Adipocyte (in vitro differentiated cells): ENCODE results near the gene PRKACB.

Experiments
- DNase-seq: peaks from one replicate; pipeline ENCODE4 v3.0.0-alpha.2; 2015; ENCODE audit warnings: low read depth
- H3K27me3 ChIP-seq: replicated peaks from 2 replicates; pipeline ENCODE4 v1.7.0; 2013; ENCODE audit warnings: mild to moderate bottlenecking, low read length, moderate library complexity; ENCODE audit not compliant: control insufficient read depth, insufficient read depth
- H3K36me3 ChIP-seq: 2 replicates; pipeline ENCODE4 v1.7.0; 2013; ENCODE audit warnings: low read length, mild to moderate bottlenecking, moderate library complexity; ENCODE audit not compliant: control insufficient read depth, insufficient read depth, severe bottlenecking
- H3K4me1 ChIP-seq: 2 replicates; pipeline ENCODE4 v1.7.0; 2013; ENCODE audit warnings: mild to moderate bottlenecking, low read length, moderate library complexity; ENCODE audit not compliant: control insufficient read depth, insufficient read depth
- H3K4me3 ChIP-seq: 2 replicates; pipeline ENCODE4 v1.7.0; 2013; ENCODE audit warnings: mild to moderate bottlenecking, low read length, moderate library complexity
- H3K9ac ChIP-seq: 2 replicates; pipeline ENCODE4 v1.7.0; 2013; ENCODE audit warnings: mild to moderate bottlenecking, low read length, moderate library complexity
- H3K9me3 ChIP-seq: 2 replicates; pipeline ENCODE4 v1.7.0; 2013; ENCODE audit warnings: mild to moderate bottlenecking, low read length, moderate library complexity; ENCODE audit not compliant: control insufficient read depth

The PRKACB gene

DNA sequence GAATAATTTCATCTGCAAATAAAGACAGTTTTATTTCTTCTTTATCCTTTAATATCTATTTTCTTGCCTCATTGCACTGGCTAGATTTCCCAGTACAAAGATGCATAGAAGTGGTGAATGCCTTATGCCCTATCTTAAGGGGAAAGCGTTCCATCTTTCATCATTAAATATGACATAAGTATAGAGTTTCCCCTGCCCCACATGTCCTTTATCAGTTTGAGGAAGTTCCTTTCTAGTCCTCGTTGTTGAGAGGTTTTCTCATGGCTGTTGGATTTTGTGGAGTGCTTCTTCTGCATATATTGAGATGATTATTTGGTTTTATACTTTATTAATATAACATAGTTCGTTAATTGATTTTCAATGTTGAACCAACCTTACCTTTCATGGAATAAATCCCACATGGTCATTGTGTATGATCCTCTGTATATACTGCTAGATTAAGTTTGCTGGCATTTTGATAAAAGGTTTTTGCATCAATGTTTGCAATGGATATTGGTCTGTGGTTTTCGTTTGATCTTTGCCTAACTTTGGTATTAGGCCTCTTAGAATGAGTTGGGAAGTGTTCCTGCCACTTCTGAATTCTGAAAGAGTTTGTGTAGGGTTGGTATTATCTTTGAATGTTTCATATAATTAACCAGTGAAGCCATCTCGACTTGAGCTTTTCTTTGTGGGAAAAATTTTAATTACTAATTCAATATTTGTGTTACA, 15.6 kb downstream of the PRKACB start:
- Histone ChIP-seq H3K4me1 (peaks cover 7% of the 10 kb centered on the region), H3K27me3 (no peaks in the 10 kb centered on the region), H3K4me3 (no peak overlapping the region), H3K9me3 (no peaks in the 10 kb centered on the region), H3K9ac (no peak overlapping the region), H3K36me3 (no peaks in the 10 kb centered on the region)
- DNase-seq = no peak

DNA sequence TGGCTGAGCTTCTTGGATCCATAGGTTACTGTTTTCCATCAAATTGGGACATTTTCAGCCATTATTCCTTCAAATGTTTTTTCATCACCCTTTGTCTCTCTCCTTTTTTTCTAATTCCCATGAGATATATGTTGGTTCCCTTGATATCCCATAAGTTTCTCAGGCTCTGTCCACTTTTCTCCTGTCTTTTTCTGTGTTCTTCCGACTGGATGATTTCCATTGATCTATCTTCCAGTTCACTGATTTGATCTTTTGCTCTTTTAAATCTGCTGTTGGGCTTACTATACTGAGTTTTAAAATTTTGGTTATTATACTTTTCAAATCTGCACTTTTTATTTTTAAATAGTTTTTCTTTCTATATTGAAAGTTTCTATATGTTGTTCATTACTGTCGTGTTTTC, 18.2 kb downstream of the PRKACB start:
- H3K27me3 ChIP-seq = no peaks in the 10 kb centered on the region
- H3K4me3 ChIP-seq = no peak overlapping the region
- no peaks in the 10 kb centered on the region for H3K9me3 ChIP-seq
- H3K4me1 ChIP-seq = peaks cover 4% of the 10 kb centered on the region
- H3K36me3 ChIP-seq = no peaks in the 10 kb centered on the region
- DNase-seq = no peak
- no peak overlapping the region for H3K9ac ChIP-seq

DNA sequence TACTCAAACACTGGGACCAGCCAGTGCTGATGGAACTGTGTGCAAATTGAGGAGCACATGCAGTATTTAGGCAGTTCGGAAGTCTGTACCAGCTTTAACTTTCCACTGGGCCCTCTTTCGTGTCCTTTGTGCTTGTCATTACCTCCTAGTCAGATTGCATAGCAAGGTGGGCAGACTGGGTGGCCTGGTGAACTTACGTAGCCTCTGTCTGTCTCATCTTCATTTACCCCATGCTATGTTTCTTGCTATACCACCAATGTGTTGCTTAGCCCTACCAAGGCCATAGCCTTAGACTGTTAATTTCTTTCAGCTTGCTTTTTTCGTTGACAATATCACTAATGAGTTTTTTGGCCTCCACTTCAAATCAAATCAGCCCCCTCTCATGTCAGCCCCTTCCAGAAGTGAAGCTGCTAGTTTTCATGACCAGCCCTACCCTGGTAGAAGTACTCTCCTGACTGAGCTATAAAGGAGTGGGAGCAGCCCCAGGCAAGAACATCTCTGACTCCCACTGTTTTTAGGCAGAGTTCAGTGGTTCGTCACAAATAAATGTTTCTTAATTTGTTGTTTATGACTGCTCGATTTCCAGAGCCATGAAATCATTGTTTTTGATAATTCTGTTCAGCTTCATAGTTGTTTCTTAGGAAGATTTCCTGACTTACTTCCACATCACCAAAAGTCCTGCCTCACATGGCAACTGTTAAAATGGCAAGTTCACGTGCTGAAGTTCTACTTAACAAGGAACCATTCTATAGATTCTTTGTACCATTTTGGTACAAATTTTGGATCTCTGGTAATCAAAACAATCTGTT, 19.3 kb downstream of the PRKACB start:
- no peaks in the 10 kb centered on the region for H3K9me3 ChIP-seq
- H3K4me1 ChIP-seq = peaks cover 4% of the 10 kb centered on the region
- no peak overlapping the region for H3K9ac ChIP-seq
- H3K27me3 ChIP-seq = no peaks in the 10 kb centered on the region
- no peaks in the 10 kb centered on the region for H3K36me3 ChIP-seq
- DNase-seq = peak; percentile 16
- peak overlapping the region; percentile 80 for H3K4me3 ChIP-seq

DNA sequence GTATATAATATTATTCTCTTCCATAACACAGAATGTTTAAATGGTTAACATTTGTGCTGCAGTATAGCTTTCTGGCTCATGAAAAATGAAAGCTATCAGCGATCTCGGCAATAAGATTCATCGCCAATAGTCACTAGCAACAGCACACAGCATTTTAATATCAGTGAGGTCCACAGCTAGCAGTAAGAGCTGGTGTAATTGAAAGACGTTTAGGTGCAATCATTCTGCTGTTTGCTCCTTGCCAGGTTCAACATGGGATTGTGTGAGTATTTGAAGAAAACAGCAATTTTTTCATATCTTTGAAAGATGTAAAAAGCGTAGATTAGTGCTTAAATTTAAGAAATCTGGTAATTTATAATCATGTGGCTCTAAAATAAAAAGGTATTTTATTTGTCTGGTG, 20.1 kb downstream of the PRKACB start:
- H3K27me3 ChIP-seq = no peaks in the 10 kb centered on the region
- H3K9ac ChIP-seq = peak overlapping the region; percentile 16
- peaks cover 4% of the 10 kb centered on the region for H3K4me1 ChIP-seq
- peak; percentile 48 for DNase-seq
- H3K36me3 ChIP-seq = no peaks in the 10 kb centered on the region
- peak overlapping the region; percentile 80 for H3K4me3 ChIP-seq
- no peaks in the 10 kb centered on the region for H3K9me3 ChIP-seq

DNA sequence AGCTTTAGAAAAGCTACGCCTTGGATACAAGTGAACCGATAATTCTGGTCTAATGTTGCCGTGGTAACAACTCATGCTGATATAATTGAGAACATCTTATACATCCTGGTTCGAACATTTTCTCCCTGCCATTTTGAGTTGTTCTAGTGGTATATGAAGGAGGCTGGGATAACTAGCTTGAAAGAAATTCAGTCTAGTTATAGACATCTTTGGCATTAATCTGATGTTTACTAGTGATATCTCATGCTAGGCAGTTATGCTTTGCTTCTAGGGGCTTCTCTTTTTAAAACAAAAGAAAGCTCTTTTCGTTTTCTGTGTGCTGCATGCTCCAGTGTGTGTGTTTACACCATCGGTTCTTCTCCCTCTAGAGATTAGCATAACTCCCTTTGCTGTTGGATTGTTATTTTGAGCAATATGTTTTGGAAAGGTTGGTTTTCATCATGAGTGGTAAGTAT, 20.5 kb downstream of the PRKACB start:
- Histone ChIP-seq H3K4me1 (peaks cover 4% of the 10 kb centered on the region), H3K27me3 (no peaks in the 10 kb centered on the region), H3K4me3 (peak overlapping the region; percentile 80)

DNA sequence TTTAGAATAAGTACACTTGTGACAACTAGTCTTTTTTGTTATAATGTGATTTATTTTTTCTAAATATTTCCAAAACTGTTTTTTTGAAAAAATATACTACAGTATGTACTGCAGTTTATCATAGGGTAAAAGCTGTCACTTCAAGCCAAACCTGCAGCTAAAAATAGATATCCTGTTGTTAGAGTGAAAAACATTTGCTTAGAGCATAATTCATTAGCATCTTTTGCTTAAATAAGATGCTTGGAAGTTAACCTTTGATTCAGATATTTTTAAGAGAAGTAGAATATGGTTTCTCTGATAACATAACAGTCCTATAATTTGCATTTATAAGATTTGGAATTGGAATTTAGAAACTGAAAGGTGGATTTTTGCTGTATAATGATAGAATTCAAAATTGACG, 21.5 kb downstream of the PRKACB start:
- no peak for DNase-seq

More for the DNA sequence above, 20.5 kb downstream of the PRKACB start:
- DNase-seq = peak; percentile 45
- H3K9ac ChIP-seq = peak overlapping the region; percentile 16
- no peaks in the 10 kb centered on the region for H3K36me3 ChIP-seq
- H3K9me3 ChIP-seq = no peaks in the 10 kb centered on the region

DNA sequence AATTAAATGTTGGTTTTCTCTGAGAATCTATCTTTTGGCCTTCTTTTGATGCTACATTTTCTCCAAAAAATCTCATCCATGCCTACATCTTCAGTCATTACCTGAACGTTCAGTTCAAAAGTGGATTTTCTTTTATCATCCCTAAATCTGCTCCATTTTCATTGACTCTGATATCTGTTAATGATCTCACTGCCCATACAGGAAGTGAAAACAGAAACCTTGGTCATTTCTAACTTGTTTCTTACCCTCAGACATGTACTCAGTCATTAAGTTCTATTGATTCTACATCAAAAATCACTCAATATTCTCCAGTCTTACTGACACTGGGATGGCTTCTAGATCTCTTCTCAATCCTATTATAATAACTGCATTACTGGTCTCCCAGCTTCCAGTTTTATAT, 22.7 kb downstream of the PRKACB start:
- H3K9ac ChIP-seq = no peak overlapping the region
- H3K36me3 ChIP-seq = no peaks in the 10 kb centered on the region
- H3K4me3 ChIP-seq = no peak overlapping the region
- no peaks in the 10 kb centered on the region for H3K9me3 ChIP-seq
- peaks cover 4% of the 10 kb centered on the region for H3K4me1 ChIP-seq
- no peaks in the 10 kb centered on the region for H3K27me3 ChIP-seq
- no peak for DNase-seq

More for the DNA sequence above, 21.5 kb downstream of the PRKACB start:
- no peak overlapping the region for H3K4me3 ChIP-seq
- peaks cover 4% of the 10 kb centered on the region for H3K4me1 ChIP-seq
- no peaks in the 10 kb centered on the region for H3K9me3 ChIP-seq
- no peak overlapping the region for H3K9ac ChIP-seq
- H3K36me3 ChIP-seq = no peaks in the 10 kb centered on the region
- no peaks in the 10 kb centered on the region for H3K27me3 ChIP-seq

DNA sequence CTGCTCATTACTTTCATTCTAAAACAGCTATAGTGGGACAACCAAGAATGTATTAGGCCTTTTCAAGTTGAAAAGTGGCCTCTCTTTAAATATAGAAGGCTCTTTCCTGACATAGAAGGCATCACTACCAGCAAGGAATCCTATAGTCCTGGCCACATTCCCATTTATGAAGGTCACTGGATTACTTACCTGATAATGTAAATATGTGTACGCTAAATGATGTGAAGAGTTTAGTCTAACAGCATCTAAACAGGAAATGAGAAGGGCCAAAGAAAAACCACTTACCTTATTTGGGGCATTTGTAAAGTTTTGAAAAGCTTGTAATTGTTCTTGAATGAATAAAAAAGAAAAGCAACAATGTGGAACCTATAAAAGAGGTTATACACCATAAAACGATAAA, 24.7 kb downstream of the PRKACB start:
- Histone ChIP-seq H3K9me3 (no peaks in the 10 kb centered on the region), H3K36me3 (no peaks in the 10 kb centered on the region), H3K4me1 (peaks cover 4% of the 10 kb centered on the region), H3K9ac (no peak overlapping the region), H3K27me3 (no peaks in the 10 kb centered on the region), H3K4me3 (no peak overlapping the region)
- no peak for DNase-seq

DNA sequence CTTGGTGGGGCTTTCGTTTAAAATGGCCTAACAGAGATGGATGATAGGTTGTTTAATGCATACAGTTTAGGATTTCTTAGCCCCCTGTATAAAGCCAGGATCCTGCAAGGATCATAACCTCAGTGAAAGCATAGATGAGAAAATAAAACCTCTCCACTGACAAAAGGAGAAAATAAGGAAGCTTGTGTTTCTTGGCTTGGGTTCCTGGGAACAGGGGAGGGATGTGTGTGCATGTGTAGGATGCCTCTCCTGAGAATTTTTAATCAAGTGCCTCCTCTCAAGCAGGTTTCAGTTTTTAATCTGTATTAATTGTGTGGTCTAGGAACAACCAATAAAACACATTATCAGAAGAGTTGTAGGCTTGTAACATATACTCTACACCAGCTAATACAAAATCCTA, 26.1 kb downstream of the PRKACB start:
- Histone ChIP-seq H3K36me3 (no peaks in the 10 kb centered on the region), H3K9me3 (no peaks in the 10 kb centered on the region), H3K9ac (no peak overlapping the region), H3K4me3 (no peak overlapping the region), H3K27me3 (no peaks in the 10 kb centered on the region), H3K4me1 (no peaks in the 10 kb centered on the region)
- DNase-seq = no peak

DNA sequence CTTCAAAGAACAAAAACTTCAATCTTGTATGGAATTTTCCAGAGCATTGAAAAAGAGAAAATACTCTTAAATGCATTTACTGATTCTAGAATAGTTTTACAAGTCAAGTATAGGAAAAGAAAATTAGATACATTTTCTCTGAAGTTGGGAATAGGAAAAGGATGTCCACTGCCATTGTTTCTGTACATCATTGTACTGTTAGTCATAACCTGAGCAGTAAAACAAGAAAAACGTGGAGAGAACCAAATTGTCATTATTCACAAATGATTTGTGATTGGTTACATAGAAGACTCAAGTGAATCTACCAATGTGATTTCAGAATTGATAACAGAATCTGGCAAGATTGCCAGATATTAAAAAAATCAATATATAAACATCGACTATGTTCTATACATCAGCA, 27.4 kb downstream of the PRKACB start:
- Histone ChIP-seq H3K9ac (no peak overlapping the region), H3K4me1 (no peaks in the 10 kb centered on the region), H3K4me3 (no peak overlapping the region), H3K9me3 (no peaks in the 10 kb centered on the region), H3K27me3 (no peaks in the 10 kb centered on the region), H3K36me3 (no peaks in the 10 kb centered on the region)
- DNase-seq = no peak

DNA sequence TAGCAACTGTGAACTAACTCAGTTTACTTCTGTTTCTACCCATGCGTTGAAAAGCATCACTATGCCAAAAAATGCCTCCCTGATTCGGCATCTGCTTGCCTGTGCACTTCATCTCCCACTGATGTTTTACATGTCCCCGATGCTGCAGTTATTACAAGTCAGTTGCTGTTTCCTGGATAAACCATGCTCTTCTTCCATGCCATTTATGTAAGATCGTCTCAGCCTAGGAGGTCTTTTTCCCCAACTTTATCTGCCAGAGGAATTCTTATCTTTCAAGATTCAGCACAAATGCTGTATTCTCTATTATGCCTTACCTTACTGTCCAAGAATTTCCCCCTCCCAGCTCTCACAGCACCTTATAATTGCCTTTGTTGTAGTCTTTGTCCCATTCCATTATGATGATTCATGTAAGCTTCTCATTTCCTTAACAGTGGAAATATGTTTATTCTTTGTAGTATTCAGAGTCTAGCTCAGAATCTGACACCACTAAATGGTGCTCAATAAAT, 30.0 kb downstream of the PRKACB start:
- peak; percentile 35 for DNase-seq
- H3K9me3 ChIP-seq = no peaks in the 10 kb centered on the region
- H3K36me3 ChIP-seq = no peaks in the 10 kb centered on the region
- no peaks in the 10 kb centered on the region for H3K27me3 ChIP-seq
- no peaks in the 10 kb centered on the region for H3K4me1 ChIP-seq
- no peak overlapping the region for H3K4me3 ChIP-seq
- no peak overlapping the region for H3K9ac ChIP-seq
